GM18873 (cell line): ENCODE results near the gene ADAMTS13.
"Not testable (repeated sequence)": the region's sequence is repeated elsewhere in the genome, so short reads cannot be mapped to it uniquely, and the experiment has no call there.

Experiments used
- ATAC-seq: cut with Tn5 transposase; IDR thresholded peaks from one replicate; pipeline ENCODE4 v1.9.1; 2021; ENCODE audit warnings: mild to moderate bottlenecking, moderate library complexity, moderate number of reproducible peaks; ENCODE audit not compliant: unreplicated experiment, low FRiP score

Gene ADAMTS13

GRCh38 chr9:133421615-133422542 lies at the start of gene ADAMTS13:
Gene ADAMTS13 (plus strand): TSS chr9:133422367. CDS start chr9:133422444, 77 bp downstream.
- ATAC-seq = no peak

- ATAC-seq = no peak
These were observed 47.5 kb upstream of the ADAMTS13 start for GRCh38 chr9:133374612-133375115.

- ATAC-seq = no peak
These were observed 46.9 kb upstream of the ADAMTS13 start for GRCh38 chr9:133375116-133375723.

- peak; percentile 77 for ATAC-seq
These were observed 46.2 kb upstream of the ADAMTS13 start, which contains the start of the genes STKLD1 and SURF4 for GRCh38 chr9:133375724-133376654. Gene STKLD1 (plus strand): TSS chr9:133376366. CDS start chr9:133376474, 108 bp downstream. Gene SURF4 (minus strand): TSS chr9:133376060. CDS start chr9:133375969, 91 bp downstream.

- ATAC-seq = not testable (repeated sequence)
These were observed 44.9 kb upstream of the ADAMTS13 start for GRCh38 chr9:133377280-133377679.

DNA sequence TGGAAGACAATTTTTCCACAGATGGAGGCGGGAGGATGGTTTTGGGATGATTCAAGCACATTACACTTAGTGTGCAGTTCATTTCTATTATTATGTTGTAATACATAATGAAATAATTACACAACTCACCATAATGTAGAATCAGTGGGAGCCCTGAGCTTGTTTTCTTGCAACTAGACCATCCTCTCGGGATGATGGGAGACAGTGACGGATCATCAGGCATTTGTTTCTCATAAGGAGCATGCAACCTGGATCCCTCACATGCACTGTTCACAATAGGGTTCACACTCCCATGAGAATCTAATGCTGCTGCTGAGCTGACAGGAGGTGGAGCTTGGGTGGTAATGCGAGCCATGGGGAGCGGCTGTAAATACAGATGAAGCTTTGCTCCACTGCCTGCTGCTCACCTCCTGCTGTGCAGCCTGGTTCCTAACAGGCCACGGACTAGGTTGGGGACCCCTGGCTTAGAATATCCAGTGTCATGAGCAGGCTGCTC lies 44.4 kb upstream of the ADAMTS13 start:
- no peak for ATAC-seq

- no peak for ATAC-seq
These were observed 43.7 kb upstream of the ADAMTS13 start for GRCh38 chr9:133378408-133378962.

DNA sequence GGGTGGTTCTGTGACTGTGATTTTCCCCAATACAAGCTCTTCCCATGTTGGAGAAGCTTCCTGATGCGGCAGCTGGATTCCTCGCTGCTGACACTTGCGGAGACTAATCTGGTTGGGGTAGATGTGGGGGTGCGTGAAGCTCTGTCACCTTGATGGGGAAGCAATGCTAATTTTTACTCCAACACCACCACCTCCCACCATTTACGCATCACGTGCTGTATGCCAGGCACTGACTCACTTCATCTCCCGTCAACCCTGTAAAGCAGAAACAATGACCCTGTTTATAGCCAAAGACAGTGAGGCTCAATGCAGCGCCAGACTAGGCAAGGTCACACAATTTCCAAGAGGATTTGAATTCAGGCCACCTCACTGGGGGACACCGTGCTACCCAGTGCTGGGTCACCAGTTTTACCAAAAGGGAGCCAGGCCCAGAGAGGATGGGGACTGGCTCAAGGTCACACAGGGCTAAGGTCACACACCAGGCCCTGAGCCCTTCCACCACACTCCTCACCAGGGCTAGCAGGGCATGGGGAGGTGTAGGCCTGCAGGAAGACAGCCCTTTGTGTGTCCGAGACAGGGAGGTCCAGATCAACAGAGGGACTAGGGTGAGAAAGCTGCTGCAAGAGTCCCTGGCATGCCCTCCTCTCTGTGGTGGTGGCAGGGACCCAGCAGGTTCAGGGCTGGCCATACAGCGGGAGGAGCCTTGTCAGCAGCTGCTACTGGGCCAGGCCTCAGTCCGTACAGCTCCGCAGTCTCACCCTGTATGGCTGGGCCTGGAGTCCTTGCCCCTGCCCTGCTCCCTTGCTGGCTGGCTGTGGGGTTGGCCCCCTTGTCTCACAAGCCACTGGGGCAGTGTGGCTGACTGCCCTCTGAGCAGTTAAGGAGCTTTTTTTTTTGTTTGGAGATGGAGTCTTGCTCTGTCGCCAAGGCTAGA lies 42.7 kb upstream of the ADAMTS13 start:
- ATAC-seq = no peak

GRCh38 chr9:133380734-133381133 lies 41.4 kb upstream of the ADAMTS13 start:
- ATAC-seq = no peak

DNA sequence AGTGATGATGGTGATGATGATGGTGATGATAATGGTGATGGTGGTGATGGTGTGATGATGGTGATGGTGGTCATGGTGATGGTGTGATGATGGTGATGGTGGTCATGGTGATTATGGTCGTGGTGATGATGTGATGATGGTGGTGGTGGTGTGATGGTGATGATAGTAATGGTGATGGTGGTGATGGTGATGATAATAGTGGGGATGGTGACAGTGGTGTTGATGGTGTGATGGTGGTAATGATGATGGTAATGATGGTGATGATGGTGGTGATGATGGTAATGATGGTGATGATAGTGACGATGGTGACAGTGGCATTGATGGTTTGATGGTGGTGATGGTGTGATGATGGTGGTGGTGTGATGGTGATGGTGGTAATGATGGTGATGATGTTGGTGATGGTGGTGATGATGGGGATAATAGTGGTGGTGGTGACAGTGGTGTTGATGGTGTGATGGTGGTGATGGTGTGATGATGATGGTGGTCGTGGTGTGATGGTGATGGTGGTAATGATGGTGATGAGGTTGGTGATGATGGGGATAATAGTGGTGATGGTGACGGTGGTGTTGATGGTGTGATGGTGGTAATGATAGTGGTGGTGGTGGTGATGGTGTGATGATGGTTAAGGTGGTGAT lies 39.5 kb upstream of the ADAMTS13 start:
- ATAC-seq = no peak

DNA sequence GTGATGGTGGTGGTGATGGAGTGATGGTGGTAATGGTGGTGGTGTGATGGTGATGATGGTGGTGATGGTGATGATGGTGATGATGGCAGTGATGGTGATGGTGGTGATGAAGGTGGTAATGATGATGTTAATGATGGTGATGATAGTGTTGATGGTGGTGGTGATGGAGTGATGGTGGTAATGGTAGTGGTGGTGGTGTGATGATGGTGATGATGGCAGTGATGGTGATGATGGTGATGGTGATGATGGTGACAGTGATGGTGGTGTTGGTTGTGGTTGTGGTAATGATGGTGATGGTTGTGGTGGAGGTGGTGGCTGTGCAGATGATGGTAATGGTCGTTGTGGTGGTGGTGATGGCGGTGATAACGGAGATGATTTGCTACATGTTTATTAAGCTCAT lies 38.7 kb upstream of the ADAMTS13 start:
- ATAC-seq = no peak

DNA sequence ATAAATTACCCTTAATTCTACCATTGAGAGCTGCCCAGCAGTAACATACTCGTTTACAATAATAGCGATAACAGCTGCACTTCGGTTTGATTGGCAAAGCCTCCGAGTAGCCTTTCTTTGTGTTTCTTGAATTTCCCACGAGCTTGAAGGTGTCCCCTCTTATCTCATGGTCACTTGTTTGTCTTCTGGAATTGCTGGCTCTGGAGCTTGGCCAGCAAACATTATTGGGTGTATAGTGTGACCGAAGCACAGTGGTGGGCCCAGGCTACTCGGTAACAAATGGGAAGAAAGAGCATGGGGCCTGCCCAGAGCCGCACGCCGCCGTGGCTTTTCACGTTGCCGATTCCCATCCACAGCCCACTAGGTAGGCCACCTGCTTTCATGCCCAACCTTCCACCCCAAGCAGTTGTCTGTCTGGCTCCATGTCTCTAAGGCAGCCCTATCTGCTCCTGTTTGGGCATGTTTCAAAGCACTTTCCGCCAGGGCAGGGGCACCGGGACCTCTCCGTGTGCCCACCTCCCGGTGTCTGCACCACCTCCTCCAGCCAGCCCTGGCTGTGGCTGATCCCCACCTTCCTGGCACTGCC lies 37.3 kb upstream of the ADAMTS13 start:
- ATAC-seq = no peak

DNA sequence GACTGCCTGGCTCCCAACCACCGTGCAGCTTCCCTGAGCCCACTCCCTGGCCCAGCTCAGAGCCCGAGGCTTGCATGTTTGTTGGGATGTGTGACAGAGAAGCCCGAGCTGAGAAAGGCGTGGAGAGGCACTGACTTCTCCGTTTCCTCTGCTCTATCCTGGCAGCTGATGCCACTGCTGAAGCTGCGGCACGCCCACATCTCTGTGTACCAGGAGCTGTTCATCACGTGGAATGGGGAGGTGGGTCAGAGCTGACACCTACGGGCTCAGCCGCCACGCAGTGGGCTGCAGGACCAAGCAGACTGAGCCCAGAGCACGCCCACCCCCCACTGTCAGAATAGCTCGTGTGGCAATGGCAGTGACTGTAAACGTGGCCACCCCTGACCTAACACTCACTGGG lies 36.7 kb upstream of the ADAMTS13 start:
- no peak for ATAC-seq

DNA sequence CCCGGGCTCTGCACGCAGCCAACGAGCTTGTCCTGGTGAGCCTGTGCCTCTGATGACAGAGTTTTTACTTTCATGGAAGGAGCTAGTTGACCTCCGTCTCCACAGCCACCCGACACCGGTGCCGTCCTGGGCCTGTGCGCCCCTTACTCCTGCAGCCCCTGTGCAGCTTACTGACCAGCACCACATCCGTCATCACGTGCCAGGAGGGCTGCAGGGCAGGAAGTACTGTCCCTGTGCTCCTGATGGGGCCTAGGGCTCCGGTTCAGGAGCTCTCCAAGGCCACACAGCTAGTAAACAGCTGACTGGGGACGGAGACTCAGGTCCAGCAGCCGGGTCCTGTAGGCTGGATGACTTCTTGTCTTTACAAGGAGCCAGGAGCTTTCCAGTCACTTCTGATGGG lies 35.8 kb upstream of the ADAMTS13 start:
- ATAC-seq = no peak

- ATAC-seq = no peak
These were observed 34.5 kb upstream of the ADAMTS13 start for GRCh38 chr9:133387680-133388079.

DNA sequence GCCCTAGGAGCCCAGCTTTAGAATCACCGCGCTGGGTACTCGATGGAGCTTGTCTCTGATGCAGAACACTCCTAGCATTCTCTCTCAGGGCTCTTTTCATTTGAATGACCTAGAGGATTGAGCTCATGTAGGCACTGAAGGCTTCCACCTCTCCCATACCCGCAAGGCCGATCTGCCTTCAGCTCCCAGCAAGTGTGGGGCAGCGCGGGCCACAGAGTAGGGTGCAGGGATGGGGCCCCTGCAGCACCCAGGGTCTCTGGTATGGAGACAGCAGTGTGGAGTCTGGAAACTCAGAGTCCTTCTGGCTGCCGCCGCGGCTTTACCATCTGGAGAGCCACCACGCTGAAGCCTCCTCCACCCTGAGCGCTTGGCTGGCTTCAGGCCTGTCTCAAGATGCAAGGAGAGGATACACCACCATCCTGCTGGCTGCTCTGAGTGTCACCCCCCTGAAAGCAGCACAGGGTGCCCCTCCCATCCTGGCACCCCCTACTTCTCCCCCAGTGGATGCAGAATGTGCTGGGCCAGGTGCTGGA lies 33.1 kb upstream of the ADAMTS13 start:
- ATAC-seq = no peak

DNA sequence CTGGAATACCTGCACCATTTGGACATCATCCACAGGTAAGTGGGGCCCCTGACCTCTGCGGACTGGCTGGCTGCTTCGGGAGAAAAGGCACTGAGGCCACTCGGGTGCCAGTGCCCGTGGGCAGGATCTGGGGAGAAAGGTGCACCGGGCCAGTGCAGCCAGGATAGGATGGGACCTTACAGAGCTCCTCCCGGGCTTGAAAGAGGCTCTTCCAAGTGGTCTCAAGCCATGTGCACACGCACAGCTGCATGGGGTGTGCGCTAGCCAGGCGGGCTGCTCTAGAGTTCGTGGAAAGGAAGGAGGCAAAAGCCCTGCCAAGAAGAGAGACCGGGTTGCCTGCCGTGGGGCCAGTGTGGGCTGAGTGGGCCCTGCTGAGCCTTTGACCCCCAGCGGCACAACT lies 32.6 kb upstream of the ADAMTS13 start:
- no peak for ATAC-seq

DNA sequence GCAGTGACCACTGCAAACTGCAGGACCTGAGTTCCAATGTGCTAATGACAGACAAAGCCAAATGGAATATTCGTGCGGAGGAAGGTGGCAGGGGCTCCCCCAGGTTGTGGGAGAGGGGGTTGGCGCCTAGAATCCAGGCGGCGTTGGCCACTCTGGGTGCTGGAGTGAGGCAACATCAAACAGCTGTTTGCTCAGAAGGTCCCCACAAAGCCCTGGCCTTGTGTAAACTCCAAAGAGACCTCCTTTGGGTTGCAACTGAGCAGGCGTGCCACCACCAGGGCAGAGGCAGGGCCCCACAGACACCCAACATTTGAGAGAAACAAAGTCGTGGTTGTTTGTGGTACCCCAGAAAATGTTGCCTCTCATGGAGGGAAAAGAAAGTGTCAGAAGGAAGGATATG lies 31.5 kb upstream of the ADAMTS13 start:
- ATAC-seq = no peak
